NCI-H226 (cell line): Measurements from ENCODE around the gene ELFN1.

Source experiments
- DNase-seq: peaks from one replicate; pipeline ENCODE4 v3.0.0-alpha.2; 2015

Gene ELFN1

GRCh38 chr7:1677206-1678080 lies 7.4 kb downstream of the ELFN1 start:
- DNase-seq: no peak

- no peak for DNase-seq
Observed at GRCh38 chr7:1678081-1678543, 8.0 kb downstream of the ELFN1 start.

- no peak for DNase-seq
Observed at GRCh38 chr7:1678571-1679325, 8.7 kb downstream of the ELFN1 start.

GRCh38 chr7:1679326-1679965 lies 9.4 kb downstream of the ELFN1 start:
- no peak for DNase-seq

GRCh38 chr7:1679966-1680730 lies 10.1 kb downstream of the ELFN1 start:
- no peak for DNase-seq

- DNase-seq: no peak
Observed at GRCh38 chr7:1681581-1681980, 11.5 kb downstream of the ELFN1 start.

GRCh38 chr7:1685000-1685624 lies 15.0 kb downstream of the ELFN1 start:
- DNase-seq: no peak

GRCh38 chr7:1688542-1688941 lies 18.5 kb downstream of the ELFN1 start:
- no peak for DNase-seq

- DNase-seq: no peak
Observed at GRCh38 chr7:1689311-1689710, 19.2 kb downstream of the ELFN1 start.

- DNase-seq: no peak
Observed at GRCh38 chr7:1690359-1690958, 20.4 kb downstream of the ELFN1 start.

- DNase-seq: no peak
Observed at GRCh38 chr7:1691096-1691495, 21.0 kb downstream of the ELFN1 start.

- peak; percentile 100 for DNase-seq
Observed at GRCh38 chr7:1691601-1692514, 21.8 kb downstream of the ELFN1 start.

- no peak for DNase-seq
Observed at GRCh38 chr7:1692515-1693418, 22.7 kb downstream of the ELFN1 start.

GRCh38 chr7:1693419-1693990 lies 23.4 kb downstream of the ELFN1 start:
- no peak for DNase-seq

- peak; percentile 100 for DNase-seq
Observed at GRCh38 chr7:1693991-1694524, 24.0 kb downstream of the ELFN1 start.

GRCh38 chr7:1694611-1695511 lies 24.8 kb downstream of the ELFN1 start:
- DNase-seq: no peak

GRCh38 chr7:1695800-1696454 lies 25.9 kb downstream of the ELFN1 start:
- DNase-seq: no peak
